Prostate gland (tissue), 2 donors: ENCODE data around the gene BRD7. TPM values are rescaled to one million over a fixed set of nuclear protein-coding genes. Genes with fewer than 3 reads are reported as not detected.

ENCODE experiments used
- DNase-seq: peaks from one replicate; pipeline ENCODE4 v3.0.0-alpha.2; 2019; ENCODE audit warnings: low spot score
- H3K27ac ChIP-seq, 2 donors: fragments of 200-600 bp; sonication (generic); 2 replicates each; pipeline ENCODE4 v1.5.1; 2017 to 2019
- H3K27me3 ChIP-seq: fragments of 200-600 bp; sonication (generic); replicated peaks from 2 replicates; pipeline ENCODE4 v1.5.1; 2019; ENCODE audit not compliant: insufficient read depth
- H3K36me3 ChIP-seq, 2 donors: fragments of 200-600 bp; sonication (generic); 1 replicate in 1 of 2; 2 replicates in 1 of 2; pipeline versions ENCODE4 v1.5.1 to v1.8.1; 2017 to 2019
- H3K4me1 ChIP-seq: fragments of 200-600 bp; sonication (generic); replicated peaks from 2 replicates; pipeline ENCODE4 v1.5.1; 2019
- H3K4me3 ChIP-seq, 2 donors: fragments of 200-600 bp; sonication (generic); 2 replicates each; pipeline ENCODE4 v1.5.1; 2017 to 2019
- H3K9me3 ChIP-seq: fragments of 200-600 bp; sonication (generic); 2 replicates; pipeline ENCODE4 v1.5.1; 2017
- POLR2A ChIP-seq: fragments of 450-650 bp; IDR thresholded peaks from one replicate; pipeline ENCODE4 v1.6.1; 2016; ENCODE audit warnings: antibody characterized with exemption, mild to moderate bottlenecking
- POLR2AphosphoS5 ChIP-seq: sonication (generic); formaldehyde crosslinking; IDR thresholded peaks from one replicate; pipeline ENCODE4 v1.6.1; 2017; ENCODE audit warnings: antibody characterized with exemption
- WGBS: methylation state at CpG from one replicate; pipeline ENCODE4 v1.1.5; 2018; 5-methylcytosine and 5-hydroxymethylcytosine counted together
- intact Hi-C: fragments of 100-400 bp; cut with DNase I; formaldehyde crosslinking; loops from one replicate; pipeline ENCODE4 v1.14.2; 2022
- total RNA-seq, 2 donors: library from RNA; depleted of rRNA; stranded (reverse); fragments of >200 nt; gene quantifications; one replicate each; pipeline ENCODE4 v1.1.0, GENCODE V29; 2016
- TF ChIP-seq, protein P1 (sequence below), 4 experiments: fragments of 200-600 bp in 2 of 4; fragments of 450-650 bp in 2 of 4; sonication (generic) in 2 of 4; IDR thresholded peaks; 1 replicate in 3 of 4; 2 replicates in 1 of 4; pipeline ENCODE4 v1.5.1; 2016 to 2019; ENCODE audit warnings: antibody characterized with exemption in 4 of 4, mild to moderate bottlenecking in 2 of 4, moderate library complexity in 2 of 4

Gene BRD7
- total RNA-seq, 2 donors from 2014 or later, result 38.7 to 66.0 TPM

DNA sequence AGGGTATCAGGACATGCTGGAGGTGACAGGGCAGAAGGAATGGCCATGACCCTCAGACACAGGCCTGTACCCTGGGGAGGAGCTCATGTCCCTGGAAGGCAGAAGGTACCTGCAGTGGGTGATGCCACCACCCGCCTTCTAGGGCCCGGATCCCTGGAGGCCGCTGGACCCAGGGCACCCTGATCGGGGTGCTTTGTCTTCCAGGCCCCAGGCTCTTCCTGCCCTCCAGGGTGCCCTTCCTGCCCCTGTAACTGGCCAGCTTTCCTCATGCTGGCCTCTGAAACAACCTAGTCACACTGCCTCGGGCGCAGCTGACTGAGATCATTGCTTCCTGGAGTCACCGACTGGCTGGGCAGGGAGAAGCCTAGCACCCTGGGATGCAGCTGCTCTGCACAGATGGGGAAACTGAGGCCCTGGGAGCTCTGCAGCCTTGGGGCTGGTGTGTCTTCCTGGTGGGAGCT, 96.6 kb downstream of the BRD7 start:
- no peak for DNase-seq
- H3K4me3 ChIP-seq, result no peak overlapping the region
- H3K27me3 ChIP-seq, result no peaks in the 10 kb centered on the region
- TF ChIP-seq POLR2A, result no peak
- TF ChIP-seq, protein P1, sequence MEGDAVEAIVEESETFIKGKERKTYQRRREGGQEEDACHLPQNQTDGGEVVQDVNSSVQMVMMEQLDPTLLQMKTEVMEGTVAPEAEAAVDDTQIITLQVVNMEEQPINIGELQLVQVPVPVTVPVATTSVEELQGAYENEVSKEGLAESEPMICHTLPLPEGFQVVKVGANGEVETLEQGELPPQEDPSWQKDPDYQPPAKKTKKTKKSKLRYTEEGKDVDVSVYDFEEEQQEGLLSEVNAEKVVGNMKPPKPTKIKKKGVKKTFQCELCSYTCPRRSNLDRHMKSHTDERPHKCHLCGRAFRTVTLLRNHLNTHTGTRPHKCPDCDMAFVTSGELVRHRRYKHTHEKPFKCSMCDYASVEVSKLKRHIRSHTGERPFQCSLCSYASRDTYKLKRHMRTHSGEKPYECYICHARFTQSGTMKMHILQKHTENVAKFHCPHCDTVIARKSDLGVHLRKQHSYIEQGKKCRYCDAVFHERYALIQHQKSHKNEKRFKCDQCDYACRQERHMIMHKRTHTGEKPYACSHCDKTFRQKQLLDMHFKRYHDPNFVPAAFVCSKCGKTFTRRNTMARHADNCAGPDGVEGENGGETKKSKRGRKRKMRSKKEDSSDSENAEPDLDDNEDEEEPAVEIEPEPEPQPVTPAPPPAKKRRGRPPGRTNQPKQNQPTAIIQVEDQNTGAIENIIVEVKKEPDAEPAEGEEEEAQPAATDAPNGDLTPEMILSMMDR (IDR thresholded peaks at IDR 0.05), result no peak
- TF ChIP-seq POLR2AphosphoS5, result no peak
- H3K27ac ChIP-seq, result no peak overlapping the region
- no peaks in the 10 kb centered on the region for H3K4me1 ChIP-seq
- intact Hi-C loops, result no loop called here
- no peaks in the 10 kb centered on the region for H3K36me3 ChIP-seq
- 75% methylated on average over 7 of the region's 7 CpGs for WGBS
- H3K9me3 ChIP-seq, result no peaks in the 10 kb centered on the region

DNA sequence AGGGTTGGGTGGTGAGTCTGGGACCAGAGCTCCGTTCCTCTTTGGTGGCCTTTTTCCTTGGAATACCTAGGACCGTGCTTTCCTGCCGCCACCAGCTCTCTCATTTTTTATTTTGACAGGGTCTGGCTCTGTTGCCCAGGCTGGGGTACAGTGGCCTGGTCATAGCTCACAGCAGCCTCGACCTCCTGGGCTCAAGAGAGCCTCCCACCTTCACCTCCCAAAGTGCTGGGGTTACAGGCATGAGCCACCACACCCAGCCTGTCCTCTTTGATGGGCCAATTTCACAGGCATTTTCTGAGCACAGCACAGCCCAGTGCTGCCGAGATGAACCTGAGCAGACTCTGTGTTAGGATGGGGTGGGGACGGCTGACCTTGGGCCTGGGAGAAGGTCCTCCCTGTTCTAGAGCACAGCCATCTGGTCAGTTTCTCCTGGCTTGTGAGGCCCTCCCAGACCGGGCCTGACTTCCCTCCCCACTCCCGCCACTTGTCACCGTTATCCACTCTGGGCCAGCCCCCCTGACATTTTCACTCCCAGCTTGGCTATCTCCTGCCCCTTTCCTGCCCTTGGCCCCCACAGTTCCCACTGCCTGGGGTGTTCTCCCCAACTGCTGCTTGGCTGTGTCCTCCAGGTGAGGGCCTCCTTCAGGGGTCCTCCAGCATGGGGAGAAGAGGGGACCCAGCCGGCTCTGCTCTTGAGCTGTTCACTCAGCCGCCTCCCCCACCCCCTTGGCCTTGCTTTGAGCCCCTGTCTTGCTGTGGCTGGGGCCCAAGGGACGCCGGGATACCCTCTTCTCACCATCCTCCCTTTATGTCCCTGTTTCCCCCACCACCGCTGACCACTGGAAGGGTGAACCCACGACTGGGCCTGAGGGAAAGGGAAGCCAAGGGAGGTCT, 97.4 kb downstream of the BRD7 start:
- Histone ChIP-seq H3K9me3 (no peaks in the 10 kb centered on the region), H3K27me3 (no peaks in the 10 kb centered on the region), H3K36me3 (no peaks in the 10 kb centered on the region), H3K4me1 (no peaks in the 10 kb centered on the region), H3K4me3 (no peak overlapping the region), H3K27ac (no peak overlapping the region)
- TF ChIP-seq POLR2AphosphoS5 (no peak), POLR2A (no peak)
- TF ChIP-seq, protein P1 (IDR thresholded peaks at IDR 0.05), result no peak
- DNase-seq, result no peak
- intact Hi-C loops, result no loop called here
- 94% methylated on average over 15 of the region's 15 CpGs for WGBS

DNA sequence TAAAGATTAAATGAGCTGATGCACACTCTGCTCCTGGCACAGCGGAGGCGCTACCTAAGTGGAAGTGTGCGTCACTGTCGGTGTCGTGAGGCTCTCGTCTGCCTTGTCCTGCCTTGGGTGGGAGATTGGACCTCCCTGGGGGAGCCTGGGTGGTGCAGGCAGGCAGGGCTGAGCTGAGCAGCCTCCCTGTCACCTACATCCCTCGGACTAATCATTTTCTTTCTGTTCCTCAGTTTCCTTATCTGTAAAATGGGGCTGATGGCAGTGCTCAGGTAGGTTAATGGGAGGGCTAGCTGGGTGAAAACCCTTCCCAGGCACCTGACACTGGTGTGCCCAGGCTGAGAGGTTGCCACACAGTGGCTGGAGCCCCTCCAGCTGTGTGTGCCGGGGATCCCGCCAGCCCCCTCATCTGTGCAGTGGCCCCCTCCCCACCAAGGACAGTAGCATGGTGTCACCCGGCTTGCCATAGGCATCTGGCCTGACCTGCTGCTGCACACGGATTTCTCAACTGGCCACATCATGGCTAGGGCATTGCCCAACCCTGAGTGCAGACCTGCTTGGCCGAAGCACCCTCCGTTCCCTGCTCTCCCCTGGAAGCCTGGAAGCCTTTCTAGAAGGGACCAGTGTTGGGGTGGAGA, 98.2 kb downstream of the BRD7 start:
- TF ChIP-seq, protein P1 (IDR thresholded peaks at IDR 0.05), result no peak
- TF ChIP-seq POLR2AphosphoS5 (no peak), POLR2A (no peak)
- 95% methylated on average over 13 of the region's 13 CpGs for WGBS
- no peaks in the 10 kb centered on the region for H3K27me3 ChIP-seq
- no peak for DNase-seq
- H3K27ac ChIP-seq, result no peak overlapping the region
- H3K36me3 ChIP-seq, result no peaks in the 10 kb centered on the region
- intact Hi-C loops, result no loop called here
- no peaks in the 10 kb centered on the region for H3K9me3 ChIP-seq
- no peaks in the 10 kb centered on the region for H3K4me1 ChIP-seq
- H3K4me3 ChIP-seq, result no peak overlapping the region

DNA sequence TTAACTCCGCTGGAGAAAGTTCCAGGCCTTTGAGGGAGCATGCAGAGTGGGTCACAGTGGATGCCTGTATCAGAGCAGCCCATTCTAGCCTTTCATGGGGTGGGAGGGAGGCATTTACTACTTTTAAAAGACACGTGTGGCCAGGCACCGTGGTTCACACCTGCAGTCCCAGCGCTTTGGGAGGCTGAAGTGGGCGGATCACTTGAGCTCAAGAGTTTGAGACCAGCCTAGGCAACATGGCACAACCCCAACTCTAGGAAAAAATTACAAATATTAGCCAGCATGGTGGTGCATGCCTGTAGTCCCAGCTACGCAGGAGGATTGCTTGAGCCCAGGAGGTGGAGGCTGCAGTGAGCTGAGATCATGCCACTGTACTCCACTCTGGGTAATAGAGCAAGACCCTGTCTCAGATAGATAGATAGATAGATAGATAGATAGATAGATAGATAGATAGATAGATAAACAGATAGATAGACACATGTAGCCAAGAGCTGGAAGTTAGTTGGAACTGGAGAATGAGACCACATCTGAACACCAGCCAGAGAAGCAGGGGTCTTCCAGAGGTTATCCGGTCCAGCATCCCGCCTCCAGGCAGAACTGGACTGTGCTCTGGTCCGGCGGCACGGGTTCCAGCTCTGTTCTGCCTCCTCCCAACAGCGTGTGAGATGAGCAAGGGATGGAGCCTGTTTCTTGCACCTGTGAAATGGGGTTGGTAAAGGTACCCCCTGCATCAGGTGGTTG, 98.8 kb downstream of the BRD7 start:
- WGBS, result 91% methylated on average over 12 of the region's 12 CpGs
- DNase-seq, result no peak
- H3K4me1 ChIP-seq, result no peaks in the 10 kb centered on the region
- H3K9me3 ChIP-seq, result no peaks in the 10 kb centered on the region
- no peak for TF ChIP-seq POLR2AphosphoS5
- TF ChIP-seq, protein P1 (IDR thresholded peaks at IDR 0.05), result no peak
- no peak for TF ChIP-seq POLR2A
- no peaks in the 10 kb centered on the region for H3K27me3 ChIP-seq
- intact Hi-C loops, result no loop called here
- no peak overlapping the region for H3K27ac ChIP-seq
- H3K36me3 ChIP-seq, result no peaks in the 10 kb centered on the region
- no peak overlapping the region for H3K4me3 ChIP-seq
